ENCODE measurements around the gene DHRS1.

GRCh38 chr14:24309538-24310264 is 10.1 kb upstream of the DHRS1 start, which contains the start of gene LTB4R2:
- TF ChIP-seq CTCF (conservative IDR thresholded peaks at IDR 0.05; ENCODE audit: low read length), result no peak
- TF ChIP-seq EZH2phosphoT487 (IDR thresholded peaks at IDR 0.05; ENCODE audit: borderline replicate concordance), result no peak

Measured in Loucy (cell line).